Breast epithelium (tissue), 4 donors: Measurements from ENCODE around the gene OXT. TPM values are rescaled to one million over a fixed set of nuclear protein-coding genes. Genes with fewer than 3 reads are reported as not detected.

Experiments used
- DNase-seq, 2 donors: peaks; one replicate each; pipeline ENCODE4 v3.0.0-alpha.2; 2019; ENCODE audit warnings: low spot score in 2 of 2
- H3K27ac ChIP-seq, 2 donors: fragments of 200-600 bp; sonication (generic) in 1 of 2; one replicate each; pipeline ENCODE4 v1.5.1; 2016 to 2019; ENCODE audit warnings: mild to moderate bottlenecking in 1 of 2
- H3K27me3 ChIP-seq, 2 donors: fragments of 200-600 bp; sonication (generic) in 1 of 2; one replicate each; pipeline versions ENCODE4 v1.5.1 to v1.6.0; 2017 to 2019; ENCODE audit warnings: control low read depth in 1 of 2, mild to moderate bottlenecking in 1 of 2
- H3K36me3 ChIP-seq: fragments of 200-600 bp; one replicate; pipeline ENCODE4 v1.5.1; 2019
- H3K4me1 ChIP-seq, 2 donors: fragments of 200-600 bp; sonication (generic); one replicate each; pipeline ENCODE4 v1.5.1; 2016 to 2019; ENCODE audit warnings: control low read depth in 1 of 2
- H3K4me3 ChIP-seq, 3 donors: fragments of 200-600 bp; sonication (generic); 1 replicate in 2 of 3; 2 replicates in 1 of 3; pipeline ENCODE4 v1.5.1; 2016 to 2019; ENCODE audit warnings: mild to moderate bottlenecking in 3 of 3, moderate library complexity in 2 of 3
- H3K9me3 ChIP-seq, 2 donors: fragments of 200-600 bp; sonication (generic) in 1 of 2; one replicate each; pipeline ENCODE4 v1.5.1; 2016 to 2019; ENCODE audit warnings: control low read depth in 1 of 2
- POLR2A ChIP-seq: fragments of 450-650 bp; IDR thresholded peaks from one replicate; pipeline ENCODE4 v1.6.1; 2016; ENCODE audit warnings: antibody characterized with exemption, mild to moderate bottlenecking, moderate library complexity
- POLR2AphosphoS5 ChIP-seq, 3 donors: sonication (generic); formaldehyde crosslinking; IDR thresholded peaks; one replicate each; pipeline ENCODE4 v1.6.1; 2017; ENCODE audit warnings: antibody characterized with exemption in 3 of 3
- intact Hi-C: fragments of 100-400 bp; cut with DNase I; formaldehyde crosslinking; loops from one replicate; pipeline ENCODE4 v1.15.1; 2023; ENCODE audit warnings: low total_unique reads
- total RNA-seq, 3 donors: library from RNA; depleted of rRNA; stranded (reverse); fragments of >200 nt; gene quantifications; one replicate each; pipeline ENCODE4 v1.1.0, GENCODE V29; 2016
- TF ChIP-seq, protein P1 (sequence below), 3 donors: fragments of 450-650 bp; IDR thresholded peaks; one replicate each; pipeline ENCODE4 v1.5.1; 2016 to 2017; ENCODE audit warnings: antibody characterized with exemption in 3 of 3, mild to moderate bottlenecking in 3 of 3, moderate library complexity in 3 of 3

OXT gene
- total RNA-seq, 3 donors from 2014 or later: 4.5 TPM; not detected in 2

DNA sequence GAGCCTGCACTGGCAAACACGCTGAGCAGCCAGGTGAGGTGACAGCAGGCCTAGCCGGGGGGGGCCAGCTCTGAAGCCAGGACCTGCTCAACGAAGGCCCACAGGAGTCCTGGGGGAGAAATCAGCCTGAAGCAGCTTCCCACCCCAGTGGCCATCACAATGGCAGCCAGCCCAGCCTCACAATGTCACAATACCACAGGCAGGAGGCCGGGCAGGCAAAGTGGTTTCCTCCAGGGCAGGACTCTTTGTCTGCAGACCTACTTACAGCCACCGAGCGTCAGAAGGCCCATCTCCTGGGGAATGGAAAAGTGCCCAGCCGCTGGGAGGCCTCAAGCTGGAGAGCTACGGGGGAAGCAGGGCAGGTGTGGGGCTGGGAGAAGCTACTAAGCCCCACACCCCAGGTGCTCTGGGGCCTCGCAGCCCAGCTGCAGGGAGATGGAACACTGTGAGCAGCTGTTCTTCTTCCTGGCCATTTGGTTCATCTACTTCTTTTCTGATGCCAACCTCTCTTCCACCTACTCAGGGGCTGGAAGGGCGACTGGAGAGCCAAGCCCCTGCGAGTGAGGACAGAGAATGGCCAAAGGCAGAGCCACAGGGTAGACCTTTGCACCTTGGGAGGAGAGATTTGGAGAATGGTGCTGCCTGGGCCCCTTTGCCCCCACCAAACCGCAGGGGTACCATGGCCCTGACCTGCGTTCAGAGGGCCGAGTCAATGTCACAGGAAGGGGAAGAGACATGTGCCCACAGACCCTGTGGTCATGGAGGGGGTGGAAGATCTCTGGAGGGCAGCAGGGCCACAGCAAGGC lies 35.4 kb downstream of the OXT start:
- H3K27ac ChIP-seq: no peak overlapping the region
- TF ChIP-seq POLR2AphosphoS5 (IDR thresholded peaks at IDR 0.05): no peak
- TF ChIP-seq, protein P1, sequence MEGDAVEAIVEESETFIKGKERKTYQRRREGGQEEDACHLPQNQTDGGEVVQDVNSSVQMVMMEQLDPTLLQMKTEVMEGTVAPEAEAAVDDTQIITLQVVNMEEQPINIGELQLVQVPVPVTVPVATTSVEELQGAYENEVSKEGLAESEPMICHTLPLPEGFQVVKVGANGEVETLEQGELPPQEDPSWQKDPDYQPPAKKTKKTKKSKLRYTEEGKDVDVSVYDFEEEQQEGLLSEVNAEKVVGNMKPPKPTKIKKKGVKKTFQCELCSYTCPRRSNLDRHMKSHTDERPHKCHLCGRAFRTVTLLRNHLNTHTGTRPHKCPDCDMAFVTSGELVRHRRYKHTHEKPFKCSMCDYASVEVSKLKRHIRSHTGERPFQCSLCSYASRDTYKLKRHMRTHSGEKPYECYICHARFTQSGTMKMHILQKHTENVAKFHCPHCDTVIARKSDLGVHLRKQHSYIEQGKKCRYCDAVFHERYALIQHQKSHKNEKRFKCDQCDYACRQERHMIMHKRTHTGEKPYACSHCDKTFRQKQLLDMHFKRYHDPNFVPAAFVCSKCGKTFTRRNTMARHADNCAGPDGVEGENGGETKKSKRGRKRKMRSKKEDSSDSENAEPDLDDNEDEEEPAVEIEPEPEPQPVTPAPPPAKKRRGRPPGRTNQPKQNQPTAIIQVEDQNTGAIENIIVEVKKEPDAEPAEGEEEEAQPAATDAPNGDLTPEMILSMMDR (IDR thresholded peaks at IDR 0.05): no peak
- TF ChIP-seq POLR2A: no peak
- H3K27me3 ChIP-seq: no peaks in the 10 kb centered on the region
- DNase-seq: no peak
- H3K4me3 ChIP-seq: no peak overlapping the region
- no peaks in the 10 kb centered on the region for H3K4me1 ChIP-seq
- intact Hi-C loops: no loop called here
- H3K36me3 ChIP-seq: no peaks in the 10 kb centered on the region
- no peaks in the 10 kb centered on the region for H3K9me3 ChIP-seq

DNA sequence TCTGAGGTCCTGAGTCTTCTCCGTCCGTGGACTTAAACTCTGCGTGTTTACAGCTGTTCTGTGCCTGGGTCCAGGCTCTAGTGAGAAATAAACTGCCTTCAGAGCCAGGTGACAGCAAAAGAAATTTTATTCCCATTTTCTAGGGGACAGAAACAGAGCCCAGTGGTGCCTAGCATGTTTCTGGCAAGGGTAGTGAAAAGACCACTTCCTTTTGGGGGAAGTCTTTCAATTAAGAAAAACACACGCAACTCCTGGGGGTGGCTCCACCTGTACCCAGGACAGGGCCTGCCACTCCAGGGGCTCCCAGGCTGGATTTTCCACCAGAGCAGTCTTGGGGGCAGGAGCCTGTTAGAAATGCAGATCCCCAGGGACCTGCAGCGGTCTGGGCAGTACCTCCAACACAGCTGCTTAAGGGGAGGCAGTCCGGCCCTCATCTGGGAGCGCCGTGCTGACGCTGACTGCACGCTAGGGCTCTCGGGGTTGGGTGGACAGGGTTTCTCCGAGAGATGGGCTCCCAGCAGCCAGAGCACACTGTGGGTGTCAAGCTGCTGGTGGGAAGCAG lies 36.1 kb downstream of the OXT start:
- intact Hi-C loops: no loop called here
- H3K27me3 ChIP-seq: no peaks in the 10 kb centered on the region
- H3K4me3 ChIP-seq: no peak overlapping the region
- no peaks in the 10 kb centered on the region for H3K9me3 ChIP-seq
- H3K36me3 ChIP-seq: no peaks in the 10 kb centered on the region
- DNase-seq: no peak
- TF ChIP-seq POLR2A (no peak), POLR2AphosphoS5 (IDR thresholded peaks at IDR 0.05) (no peak)
- TF ChIP-seq, protein P1 (IDR thresholded peaks at IDR 0.05): no peak
- no peak overlapping the region for H3K27ac ChIP-seq
- H3K4me1 ChIP-seq: no peaks in the 10 kb centered on the region

DNA sequence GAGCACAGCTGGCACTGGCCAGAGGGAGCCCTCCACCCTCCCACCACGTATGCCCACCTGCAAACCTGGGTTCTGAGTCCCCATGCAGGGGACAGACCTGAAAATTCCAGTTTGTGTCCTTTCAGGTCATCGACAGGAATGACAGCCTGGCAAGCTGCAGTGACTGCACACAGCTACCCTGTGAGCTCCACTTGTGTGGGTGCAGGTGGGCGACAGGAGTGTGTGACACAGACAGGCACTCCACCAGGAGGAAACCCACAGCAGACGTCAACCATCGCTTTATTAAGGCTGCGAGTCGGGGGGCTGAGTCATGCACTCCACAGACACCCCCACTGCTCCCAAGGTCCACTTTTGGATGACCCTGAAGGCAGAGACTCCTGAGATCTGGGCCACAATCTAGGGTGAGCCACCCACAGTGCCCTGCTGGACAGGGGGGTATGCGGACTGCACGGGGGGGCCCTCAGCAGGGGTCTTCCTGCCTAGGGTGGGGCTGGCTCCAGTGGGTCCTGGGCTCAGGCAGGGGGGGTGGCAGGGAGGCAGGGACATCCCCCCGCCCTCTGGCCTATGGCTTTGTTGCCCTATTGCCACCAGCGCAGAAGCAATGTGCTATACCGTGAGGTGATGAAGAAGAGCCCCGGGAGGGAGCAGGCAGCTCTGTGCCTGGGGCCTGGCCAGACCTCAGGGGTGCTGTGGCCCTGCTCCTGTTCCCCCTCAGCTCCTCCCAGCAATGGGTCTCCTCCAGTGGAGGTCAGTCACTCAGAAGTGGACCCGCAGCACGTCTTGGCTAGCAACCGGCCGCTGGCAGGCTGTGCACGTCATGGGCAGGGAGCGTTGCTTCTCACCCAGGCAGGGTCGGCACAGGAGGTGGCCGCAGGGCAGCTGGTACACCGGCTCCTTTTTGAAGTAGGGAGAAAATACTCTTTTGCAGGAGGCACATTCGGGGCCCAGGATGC lies 38.2 kb downstream of the OXT start:
- Histone ChIP-seq H3K27ac (no peak overlapping the region), H3K4me1 (no peaks in the 10 kb centered on the region), H3K4me3 (no peak overlapping the region), H3K9me3 (no peaks in the 10 kb centered on the region), H3K27me3 (no peaks in the 10 kb centered on the region), H3K36me3 (no peaks in the 10 kb centered on the region)
- no peak for DNase-seq
- TF ChIP-seq, protein P1 (IDR thresholded peaks at IDR 0.05): no peak
- TF ChIP-seq POLR2AphosphoS5 (IDR thresholded peaks at IDR 0.05) (no peak), POLR2A (no peak)
- intact Hi-C loops: no loop called here

DNA sequence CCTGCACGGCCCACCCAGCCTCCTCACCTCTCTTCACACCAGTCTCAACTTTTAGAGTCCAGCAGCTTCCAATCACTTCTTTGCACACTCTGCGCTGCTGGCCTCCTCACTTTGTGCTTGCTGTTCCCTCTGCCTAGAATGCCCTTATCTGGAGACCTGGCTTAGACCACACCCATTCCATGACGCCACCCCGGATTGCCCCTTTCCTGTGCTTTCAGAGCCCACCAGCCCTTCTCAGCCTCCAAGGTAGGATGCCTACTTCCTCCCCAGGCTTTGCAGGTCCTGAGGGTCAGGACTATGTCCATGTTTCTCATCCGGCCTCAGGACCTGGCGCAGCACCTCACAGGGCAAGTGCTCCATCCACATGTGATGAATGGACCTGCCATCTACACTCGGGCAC lies 40.1 kb downstream of the OXT start:
- no peaks in the 10 kb centered on the region for H3K9me3 ChIP-seq
- no peaks in the 10 kb centered on the region for H3K36me3 ChIP-seq
- no peak overlapping the region for H3K27ac ChIP-seq
- no peaks in the 10 kb centered on the region for H3K27me3 ChIP-seq
- no peaks in the 10 kb centered on the region for H3K4me1 ChIP-seq
- TF ChIP-seq, protein P1 (IDR thresholded peaks at IDR 0.05): no peak
- TF ChIP-seq POLR2AphosphoS5 (IDR thresholded peaks at IDR 0.05) (no peak), POLR2A (no peak)
- no peak overlapping the region for H3K4me3 ChIP-seq
- intact Hi-C loops: no loop called here
- DNase-seq: no peak
